ENCODE data around the gene ANKMY1. TPM values are rescaled to one million over a fixed set of nuclear protein-coding genes. Genes with fewer than 3 reads are reported as not detected.

The ANKMY1 gene
- total and polyA plus RNA-seq, 3 donors from 2014 or later, result 57.3 to 92.5 (median 75.7) TPM

DNA sequence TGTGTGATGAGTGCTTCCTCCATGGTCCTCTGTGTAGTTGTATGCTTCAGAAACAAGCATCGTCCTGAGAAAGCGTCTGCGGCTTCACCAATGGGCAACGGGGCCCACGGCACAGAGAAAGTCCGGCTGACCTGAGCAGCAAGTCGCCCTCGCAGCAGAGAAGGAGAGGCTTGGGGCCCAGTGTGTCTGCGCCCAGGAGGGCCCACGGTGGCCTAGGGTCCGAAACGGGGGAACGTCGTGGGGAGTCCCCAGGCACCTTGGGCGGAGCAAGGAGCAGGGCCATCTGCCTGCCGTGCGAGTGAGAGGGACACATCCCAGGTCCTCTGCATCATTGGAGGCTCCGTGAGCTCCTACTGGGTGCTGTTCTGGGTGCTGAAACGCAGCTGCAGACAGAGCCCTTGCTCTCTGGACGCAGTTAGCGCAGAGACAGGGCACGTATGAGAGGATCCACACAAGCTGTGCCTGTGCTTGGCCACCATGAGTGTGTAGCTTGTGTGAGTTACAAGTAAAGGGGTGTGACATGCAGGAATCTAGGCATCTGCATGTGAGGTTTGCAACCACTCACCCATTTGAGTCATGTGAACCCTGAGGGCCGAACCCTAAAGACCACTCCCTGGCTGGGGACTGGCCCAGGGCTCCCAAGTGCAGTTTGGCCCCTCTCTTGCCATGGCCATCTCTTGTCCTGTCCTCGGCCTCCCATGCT is 111.7 kb downstream of the ANKMY1 start:
- WGBS, 2 donors, result 79 to 89% methylated on average over 11 to 24 of the region's 24 CpGs
- Histone ChIP-seq H3K4me1 (peaks cover 9% of the 10 kb centered on the region), H3K36me3 (ENCODE audit: low read depth, missing control alignments) (no peaks in the 10 kb centered on the region), H3K27ac (no peak overlapping the region), H3K9me3 (no peaks in the 10 kb centered on the region), H3K4me3 (no peak overlapping the region), H3K27me3 (no peaks in the 10 kb centered on the region)
- intact Hi-C loops (cut with DNase I; ENCODE audit: low total_unique reads), result no loop called here
- TF ChIP-seq POLR2A (IDR thresholded peaks at IDR 0.05), result no peak
- TF ChIP-seq, protein P1, sequence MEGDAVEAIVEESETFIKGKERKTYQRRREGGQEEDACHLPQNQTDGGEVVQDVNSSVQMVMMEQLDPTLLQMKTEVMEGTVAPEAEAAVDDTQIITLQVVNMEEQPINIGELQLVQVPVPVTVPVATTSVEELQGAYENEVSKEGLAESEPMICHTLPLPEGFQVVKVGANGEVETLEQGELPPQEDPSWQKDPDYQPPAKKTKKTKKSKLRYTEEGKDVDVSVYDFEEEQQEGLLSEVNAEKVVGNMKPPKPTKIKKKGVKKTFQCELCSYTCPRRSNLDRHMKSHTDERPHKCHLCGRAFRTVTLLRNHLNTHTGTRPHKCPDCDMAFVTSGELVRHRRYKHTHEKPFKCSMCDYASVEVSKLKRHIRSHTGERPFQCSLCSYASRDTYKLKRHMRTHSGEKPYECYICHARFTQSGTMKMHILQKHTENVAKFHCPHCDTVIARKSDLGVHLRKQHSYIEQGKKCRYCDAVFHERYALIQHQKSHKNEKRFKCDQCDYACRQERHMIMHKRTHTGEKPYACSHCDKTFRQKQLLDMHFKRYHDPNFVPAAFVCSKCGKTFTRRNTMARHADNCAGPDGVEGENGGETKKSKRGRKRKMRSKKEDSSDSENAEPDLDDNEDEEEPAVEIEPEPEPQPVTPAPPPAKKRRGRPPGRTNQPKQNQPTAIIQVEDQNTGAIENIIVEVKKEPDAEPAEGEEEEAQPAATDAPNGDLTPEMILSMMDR (IDR thresholded peaks at IDR 0.05), result no peak
- DNase-seq, result no peak

DNA sequence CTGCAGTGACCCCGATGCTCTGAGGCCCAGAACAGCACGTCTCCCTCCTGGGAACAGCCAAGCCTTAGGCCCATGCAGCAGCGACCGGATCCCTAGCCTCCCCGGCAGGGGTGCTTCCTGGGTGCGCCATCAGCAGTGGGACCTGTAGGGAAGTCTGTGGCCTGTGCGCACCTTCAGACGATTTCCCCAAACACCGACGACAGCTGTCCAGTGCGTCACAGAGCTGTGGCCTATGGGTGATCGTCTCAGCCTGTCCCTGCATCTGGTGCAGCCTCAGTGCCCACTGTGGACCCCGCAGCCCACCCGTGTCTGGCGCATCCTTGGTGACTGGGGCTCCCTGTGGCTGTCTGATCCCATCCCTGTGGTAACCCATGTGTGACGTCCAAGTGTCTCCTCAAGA is 113.3 kb downstream of the ANKMY1 start:
- 80 to 84% methylated on average over 5 to 16 of the region's 16 CpGs for WGBS, 2 donors
- H3K4me1 ChIP-seq, result no peaks in the 10 kb centered on the region
- no peaks in the 10 kb centered on the region for H3K27me3 ChIP-seq
- DNase-seq, result no peak
- TF ChIP-seq, protein P1 (IDR thresholded peaks at IDR 0.05), result no peak
- TF ChIP-seq POLR2A (IDR thresholded peaks at IDR 0.05), result no peak
- no peak overlapping the region for H3K4me3 ChIP-seq
- H3K9me3 ChIP-seq, result no peaks in the 10 kb centered on the region
- intact Hi-C loops (cut with DNase I; ENCODE audit: low total_unique reads), result no loop called here
- no peaks in the 10 kb centered on the region for H3K36me3 ChIP-seq (ENCODE audit: low read depth, missing control alignments)
- H3K27ac ChIP-seq, result no peak overlapping the region

DNA sequence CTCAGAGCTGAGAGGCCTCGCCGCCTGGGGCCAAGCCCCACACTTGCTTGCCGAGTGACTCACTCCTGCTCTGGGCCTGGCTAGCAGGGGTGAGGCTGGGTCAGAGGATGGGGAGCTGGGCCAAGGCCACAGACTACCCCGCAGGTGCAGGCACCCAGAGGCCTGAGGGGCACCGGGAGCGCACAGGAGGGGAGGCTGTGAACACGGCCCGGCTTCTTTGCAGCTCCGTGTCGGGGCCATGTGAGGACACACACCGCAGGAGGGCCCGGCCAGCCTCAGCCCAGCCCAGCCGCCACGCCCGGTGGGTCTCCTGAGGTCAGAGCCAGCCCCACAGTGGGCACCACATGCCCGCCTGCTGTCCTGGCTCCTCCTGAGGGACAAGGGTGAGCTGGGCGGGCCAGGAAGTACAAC is 113.9 kb downstream of the ANKMY1 start:
- DNase-seq, result no peak
- H3K27me3 ChIP-seq, result no peaks in the 10 kb centered on the region
- H3K9me3 ChIP-seq, result no peaks in the 10 kb centered on the region
- H3K27ac ChIP-seq, result no peak overlapping the region
- no peak for TF ChIP-seq POLR2A (IDR thresholded peaks at IDR 0.05)
- 62% methylated on average over 17 of the region's 17 CpGs; no CpG with 5 or more reads in 1 of the 2 donors for WGBS, 2 donors
- no peaks in the 10 kb centered on the region for H3K36me3 ChIP-seq (ENCODE audit: low read depth, missing control alignments)
- intact Hi-C loops (cut with DNase I; ENCODE audit: low total_unique reads), result no loop called here
- peaks cover 5% of the 10 kb centered on the region for H3K4me1 ChIP-seq
- no peak overlapping the region for H3K4me3 ChIP-seq

DNA sequence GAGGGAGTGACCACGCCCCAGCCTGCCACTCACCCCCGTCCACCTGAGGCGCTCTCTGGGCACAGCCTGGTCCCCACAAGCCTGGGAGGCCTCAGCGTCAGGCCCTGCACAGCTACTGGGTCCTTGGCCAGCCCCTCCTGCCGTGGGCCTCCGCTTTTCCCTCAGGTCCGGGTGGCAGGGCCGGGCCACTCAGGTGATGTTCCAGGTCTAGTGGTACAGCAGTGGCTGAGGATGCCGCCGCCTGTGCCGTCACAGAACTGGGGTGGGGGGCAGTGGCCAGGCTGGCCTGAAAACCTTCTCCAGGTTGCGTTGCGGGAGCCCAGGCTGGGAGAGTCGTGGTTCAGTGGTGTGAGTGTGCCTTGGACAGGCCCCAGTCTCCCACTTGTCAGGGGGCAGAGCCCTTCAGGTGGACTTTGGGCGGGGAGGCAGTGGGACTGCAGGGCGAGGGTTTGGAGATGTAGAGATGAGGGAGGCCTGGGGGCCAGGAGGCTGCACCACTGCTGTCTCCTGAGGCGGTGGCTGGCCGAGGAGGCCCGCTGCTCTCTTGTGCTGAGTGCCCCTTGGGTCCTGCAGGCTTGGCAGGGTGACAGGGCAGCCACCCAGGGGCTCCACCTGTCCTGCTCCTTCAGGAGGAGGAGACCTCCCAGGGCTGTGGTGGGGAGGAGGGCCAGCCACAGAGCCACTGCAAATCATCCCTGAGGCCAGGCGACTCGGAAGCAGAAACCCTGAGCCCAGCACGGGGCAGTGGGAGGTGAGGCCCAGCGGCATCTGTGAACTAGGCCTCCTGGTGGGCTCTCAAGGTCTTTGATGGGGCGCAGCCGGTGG is 114.7 kb downstream of the ANKMY1 start:
- 79 to 97% methylated on average over 6 to 23 of the region's 25 CpGs for WGBS, 2 donors
- H3K27ac ChIP-seq, result no peak overlapping the region
- no peaks in the 10 kb centered on the region for H3K9me3 ChIP-seq
- H3K4me3 ChIP-seq, result no peak overlapping the region
- TF ChIP-seq, protein P1 (IDR thresholded peaks at IDR 0.05), result no peak
- TF ChIP-seq POLR2A (IDR thresholded peaks at IDR 0.05), result no peak
- H3K36me3 ChIP-seq (ENCODE audit: low read depth, missing control alignments), result no peaks in the 10 kb centered on the region
- no peak for DNase-seq
- H3K4me1 ChIP-seq, result peaks cover 8% of the 10 kb centered on the region
- intact Hi-C loops (cut with DNase I; ENCODE audit: low total_unique reads), result no loop called here
- no peaks in the 10 kb centered on the region for H3K27me3 ChIP-seq

DNA sequence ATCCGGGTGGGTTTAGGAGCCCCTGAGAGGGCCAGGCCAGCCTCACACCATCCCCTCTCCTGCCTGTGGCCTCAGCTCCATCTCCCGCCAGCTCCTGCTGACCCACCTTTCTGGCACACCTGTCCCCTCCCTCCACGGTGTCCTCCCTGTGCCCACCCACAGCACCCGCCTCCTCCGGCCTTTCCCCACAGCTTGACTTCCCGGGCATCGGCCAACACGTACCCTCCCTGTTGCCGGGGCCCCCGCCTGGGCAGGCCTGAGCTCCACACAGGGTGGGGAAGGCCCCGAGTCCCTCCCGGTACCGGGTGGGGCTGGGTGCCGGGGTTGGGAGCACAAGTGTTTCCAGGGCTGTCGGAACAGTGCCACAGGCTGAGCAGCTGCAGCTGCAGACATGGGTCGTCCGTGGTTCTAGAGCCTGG is 115.8 kb downstream of the ANKMY1 start:
- Histone ChIP-seq H3K27me3 (no peaks in the 10 kb centered on the region), H3K9me3 (no peaks in the 10 kb centered on the region), H3K27ac (no peak overlapping the region), H3K4me3 (no peak overlapping the region), H3K4me1 (peaks cover 17% of the 10 kb centered on the region), H3K36me3 (ENCODE audit: low read depth, missing control alignments) (no peaks in the 10 kb centered on the region)
- 78 to 81% methylated on average over 17 of the region's 17 CpGs for WGBS, 2 donors
- intact Hi-C loops (cut with DNase I; ENCODE audit: low total_unique reads), result no loop called here
- no peak for DNase-seq
- TF ChIP-seq, protein P1 (IDR thresholded peaks at IDR 0.05), result no peak
- no peak for TF ChIP-seq POLR2A (IDR thresholded peaks at IDR 0.05)

Data from testis (tissue), 3 donors.